NT2/D1 (cell line): ENCODE data around the gene WIZ.
A peak's percentile ranks its signal among the peaks of the same experiment; 100 is the strongest.

Experiments used
- YY1 ChIP-seq: IDR thresholded peaks from 2 replicates; pipeline ENCODE4 v1.6.1; 2011; ENCODE audit not compliant: insufficient read length, insufficient read depth
- ZNF274 ChIP-seq: IDR thresholded peaks from 2 replicates; pipeline ENCODE4 v1.6.1; 2011; ENCODE audit warnings: mild to moderate bottlenecking, low read depth, low read length

DNA sequence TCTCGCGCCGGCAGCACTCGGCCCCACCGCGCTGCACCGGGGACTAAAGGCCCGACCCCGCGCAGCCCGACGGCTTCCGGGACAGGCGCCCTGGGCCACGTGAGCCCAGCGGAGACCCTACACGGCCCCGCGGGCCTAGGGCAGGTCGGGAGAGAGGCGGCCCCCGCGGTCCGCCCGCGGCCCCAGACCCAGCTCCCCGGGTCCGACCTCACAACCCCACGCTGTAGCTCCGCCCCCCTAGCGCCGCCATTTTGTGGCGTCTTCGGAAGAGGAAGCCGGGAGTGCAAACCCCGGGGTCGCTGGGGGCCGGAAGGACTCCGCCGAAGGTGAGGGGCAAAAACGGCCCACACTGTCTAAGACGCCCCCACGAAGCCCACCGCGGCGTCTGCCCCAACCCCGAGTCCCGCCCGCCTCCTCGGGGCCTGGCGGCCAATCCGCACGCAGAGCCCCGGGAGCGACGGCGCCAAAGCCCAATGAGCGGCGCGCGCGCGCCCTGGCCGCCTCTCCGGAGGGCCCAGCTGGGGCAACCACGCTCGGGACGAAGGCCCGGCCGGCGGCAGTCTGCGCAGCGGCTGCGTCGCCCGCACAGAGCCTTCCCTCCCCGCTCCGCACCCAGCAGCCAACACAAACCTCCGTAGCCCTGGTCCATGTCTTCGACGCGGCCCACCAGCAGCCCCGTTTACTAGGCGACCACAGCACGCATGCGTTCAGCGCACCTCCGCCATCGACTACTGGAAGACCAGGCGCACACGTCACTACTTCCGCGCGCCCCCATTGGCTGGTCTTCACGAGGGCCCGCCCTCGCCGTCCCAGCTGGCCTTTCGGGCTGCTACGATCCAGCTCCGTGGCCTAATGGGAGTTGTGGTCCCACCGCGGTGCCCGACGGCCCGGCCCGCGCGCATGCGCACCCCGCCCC is 70.4 kb downstream of the WIZ start, which contains the start of gene AKAP8:
- TF ChIP-seq ZNF274 (no peak), YY1 (peak; percentile 71)
